ENCODE data around the gene CLASP2.
"Not testable (repeated sequence)": the region's sequence is repeated elsewhere in the genome, so short reads cannot be mapped to it uniquely, and the experiment has no call there.

Gene CLASP2

DNA sequence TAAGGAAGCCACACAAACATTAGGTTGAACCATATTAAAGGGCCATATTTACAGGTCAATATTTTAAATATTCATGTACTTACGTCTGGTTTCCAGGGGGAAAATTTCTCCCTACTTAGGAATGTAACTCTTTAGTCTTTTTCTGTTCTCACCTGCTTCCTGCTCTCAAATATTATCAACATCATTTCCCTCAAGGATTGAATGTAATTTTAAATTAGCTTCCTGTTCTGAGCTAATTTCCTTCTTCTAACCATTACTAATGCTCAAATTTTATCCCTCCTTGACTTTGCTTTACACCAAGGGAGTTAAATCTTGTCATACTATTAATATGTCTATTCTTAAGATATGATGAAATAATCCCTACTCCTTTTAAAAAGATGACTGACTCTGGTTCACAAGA lies 174.5 kb downstream of the CLASP2 start:
- no peak for DNase-seq (ENCODE audit: low spot score)

DNA sequence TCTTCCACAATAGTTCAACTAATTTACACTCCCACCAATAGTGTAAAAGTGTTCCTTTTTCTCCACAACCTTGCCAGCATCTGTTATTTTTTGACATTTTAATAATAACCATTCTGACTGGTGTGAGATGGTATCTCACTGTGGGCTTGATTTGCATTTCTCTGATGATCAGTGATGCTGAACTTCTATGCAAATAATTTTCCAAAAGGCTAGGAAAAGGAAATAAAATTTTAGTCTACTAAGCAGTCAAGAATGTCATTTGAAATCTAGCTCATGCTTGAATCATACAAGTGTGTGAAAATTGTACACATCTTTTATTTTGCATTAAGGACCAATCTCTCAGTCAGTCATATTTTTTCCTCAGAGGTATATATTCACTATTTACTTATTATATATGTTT lies 176.1 kb downstream of the CLASP2 start:
- no peak for DNase-seq (ENCODE audit: low spot score)

DNA sequence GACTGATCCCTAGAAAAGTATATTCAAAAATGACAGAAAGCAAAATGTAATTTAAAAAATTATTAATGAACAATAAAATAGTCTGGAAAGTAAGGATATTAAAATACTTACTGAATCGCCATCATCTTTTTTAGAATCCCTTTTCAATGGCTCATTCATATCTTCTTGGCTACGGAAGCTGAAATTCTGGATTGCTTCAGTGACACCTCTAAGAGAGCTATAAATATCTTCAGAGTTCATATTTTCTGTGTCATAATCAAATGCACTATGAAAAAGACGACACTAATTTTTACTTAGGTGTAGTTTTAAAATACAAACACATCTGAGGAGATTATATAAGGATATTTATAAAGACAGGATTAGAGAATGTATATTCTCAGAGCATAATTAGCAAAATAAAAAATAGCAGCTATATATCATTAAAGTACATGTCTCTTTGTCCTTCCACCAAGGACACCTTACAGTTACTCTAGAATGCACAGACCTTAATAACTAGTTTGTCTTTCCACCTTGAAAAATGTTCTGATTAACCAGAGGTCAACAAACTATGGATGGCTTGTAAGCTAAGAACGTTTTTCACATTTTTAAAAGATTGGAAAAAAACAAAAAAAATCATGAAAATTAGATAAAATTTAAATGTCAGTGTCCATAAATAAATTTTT lies 179.2 kb downstream of the CLASP2 start:
- no peak for DNase-seq (ENCODE audit: low spot score)

DNA sequence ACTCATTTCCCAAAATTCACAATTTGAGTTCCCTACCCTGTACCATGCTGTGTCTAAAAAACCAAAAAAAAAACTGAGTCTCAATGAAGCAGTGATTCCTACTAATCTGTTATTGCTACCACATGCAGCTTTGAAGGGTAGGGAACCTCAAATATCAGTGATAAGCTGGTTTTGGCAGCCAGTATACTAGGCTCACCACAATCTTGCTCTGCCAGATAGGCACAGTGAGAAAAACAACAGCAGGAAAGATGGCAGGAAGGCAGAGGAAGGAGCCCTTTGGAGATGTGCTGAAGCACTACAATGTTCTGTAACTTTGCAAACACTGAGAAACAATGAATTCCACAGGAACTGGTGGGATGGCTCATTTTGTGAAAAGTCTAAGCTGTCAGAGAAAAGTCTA lies 180.9 kb downstream of the CLASP2 start:
- no peak for DNase-seq (ENCODE audit: low spot score)

- DNase-seq (ENCODE audit: low spot score), result no peak
These were observed 191.3 kb downstream of the CLASP2 start for GRCh38 chr3:33526787-33527186.

DNA sequence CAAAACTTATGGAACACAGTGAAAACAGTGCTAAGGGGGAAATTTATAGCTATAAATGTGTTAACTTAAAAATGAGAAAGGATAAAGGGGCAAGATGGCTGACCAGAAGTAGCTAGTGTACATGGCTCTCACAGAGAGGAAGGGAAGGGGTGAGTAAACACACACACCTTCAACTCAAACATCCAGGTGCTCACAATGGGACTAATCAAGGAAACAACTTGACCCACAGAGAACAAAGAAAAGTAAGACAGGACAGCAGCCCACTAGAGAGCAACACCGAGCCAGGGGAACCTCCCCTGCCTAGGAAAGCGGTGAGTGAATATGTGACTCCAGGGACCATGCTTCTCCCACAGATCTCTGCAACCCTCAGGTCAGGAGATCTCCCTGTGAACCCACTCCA lies 192.8 kb downstream of the CLASP2 start:
- DNase-seq (ENCODE audit: low spot score), result no peak

- no peak for DNase-seq (ENCODE audit: low spot score)
These were observed 194.9 kb downstream of the CLASP2 start for GRCh38 chr3:33523093-33523667.

- no peak for DNase-seq (ENCODE audit: low spot score)
These were observed 196.3 kb downstream of the CLASP2 start for GRCh38 chr3:33521736-33522135.

DNA sequence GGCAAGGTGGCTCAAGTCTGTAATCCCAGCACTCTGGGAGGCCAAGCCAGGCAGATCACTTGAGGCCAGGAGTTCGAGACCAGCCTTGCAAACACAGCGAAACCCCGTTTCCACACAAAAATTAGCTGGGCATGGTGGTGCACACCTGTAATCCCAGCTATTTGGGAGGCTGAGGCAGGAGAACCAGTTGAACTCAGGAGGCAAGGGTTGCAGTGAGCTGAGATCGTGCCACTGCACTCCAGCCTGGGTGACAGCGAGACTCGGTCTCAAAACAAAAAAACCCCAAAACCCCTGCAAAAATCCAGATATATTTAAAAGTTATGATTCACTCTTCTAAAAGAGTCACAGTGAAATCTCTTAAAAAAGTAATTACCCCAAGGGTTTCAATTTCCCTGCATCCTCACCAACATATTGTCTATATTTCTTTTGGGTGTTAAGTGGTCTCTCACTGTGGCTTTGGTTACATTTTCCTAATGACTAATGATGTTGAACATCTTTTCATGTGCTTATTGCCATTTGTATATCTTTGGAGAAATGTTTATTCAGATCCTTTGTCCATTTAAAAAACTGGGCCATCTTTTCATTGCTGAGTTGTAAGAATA lies 204.7 kb downstream of the CLASP2 start:
- DNase-seq (ENCODE audit: low spot score), result no peak

- no peak for DNase-seq (ENCODE audit: low spot score)
These were observed 213.0 kb downstream of the CLASP2 start for GRCh38 chr3:33505027-33505426.

GRCh38 chr3:33496449-33496848 lies 221.6 kb downstream of the CLASP2 start:
- no peak for DNase-seq (ENCODE audit: low spot score)

DNA sequence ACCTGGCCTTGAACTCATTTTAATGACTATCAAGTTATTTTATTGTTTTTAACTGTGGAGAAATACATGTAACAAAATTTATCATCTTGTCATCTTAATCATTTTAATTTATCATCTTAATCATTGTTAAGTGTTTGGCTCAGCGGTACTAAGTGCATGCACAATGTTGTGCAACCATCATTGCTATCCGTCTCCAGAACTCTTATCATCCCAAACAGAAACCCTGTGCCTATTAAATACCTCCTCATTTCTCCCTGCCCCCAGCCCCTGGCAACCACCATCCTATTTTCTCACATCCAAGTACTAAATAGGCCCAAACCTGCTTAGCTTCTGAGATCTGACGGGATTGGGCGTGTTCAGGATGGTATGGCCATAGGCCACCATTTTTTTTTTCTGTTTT lies 226.3 kb downstream of the CLASP2 start:
- no peak for DNase-seq (ENCODE audit: low spot score)

- no peak for DNase-seq (ENCODE audit: low spot score)
These were observed 227.3 kb downstream of the CLASP2 start for GRCh38 chr3:33490641-33491241.

GRCh38 chr3:33488683-33489082 lies 229.4 kb downstream of the CLASP2 start:
- no peak for DNase-seq (ENCODE audit: low spot score)

DNA sequence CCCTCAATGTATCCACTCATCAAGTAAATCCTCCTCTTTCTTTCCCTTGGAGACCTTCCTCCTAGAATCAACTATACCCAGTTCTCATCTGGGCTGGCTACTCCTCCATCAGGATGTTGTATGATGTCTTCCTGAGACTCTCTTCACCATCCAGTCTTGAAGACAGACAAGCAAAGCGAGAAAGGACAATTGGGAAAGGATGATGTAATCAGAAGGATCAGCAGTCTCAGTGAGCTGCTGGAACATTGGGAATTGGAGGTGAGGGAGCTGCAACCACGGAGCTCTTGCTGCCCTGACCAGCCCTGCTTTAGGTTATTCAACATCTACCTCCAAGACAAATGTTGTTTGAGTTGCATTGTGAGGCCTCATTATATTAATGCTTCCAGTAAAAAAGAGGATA lies 229.8 kb downstream of the CLASP2 start:
- no peak for DNase-seq (ENCODE audit: low spot score)

- DNase-seq (ENCODE audit: low spot score), result no peak
These were observed 235.9 kb downstream of the CLASP2 start for GRCh38 chr3:33482111-33482521.

DNA sequence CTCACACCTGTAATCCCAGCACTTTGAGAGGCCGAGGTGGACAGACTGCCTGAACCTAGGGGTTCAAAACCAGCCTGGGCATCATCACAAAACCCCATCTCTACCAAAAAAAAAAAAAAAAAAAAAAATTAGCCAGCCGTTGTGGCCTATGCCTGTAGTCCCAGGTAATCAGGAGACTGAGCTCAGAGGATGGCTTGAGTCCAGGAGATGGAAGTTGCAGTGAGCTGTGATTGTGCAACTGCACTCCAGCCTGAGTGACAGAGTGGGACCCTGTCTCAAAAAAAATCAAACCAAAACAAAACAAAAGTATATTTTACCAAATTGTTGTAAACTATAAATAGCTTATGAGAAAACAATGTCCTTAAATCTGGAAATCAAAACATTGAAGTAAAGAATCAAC lies 243.2 kb downstream of the CLASP2 start:
- DNase-seq (ENCODE audit: low spot score), result no peak

DNA sequence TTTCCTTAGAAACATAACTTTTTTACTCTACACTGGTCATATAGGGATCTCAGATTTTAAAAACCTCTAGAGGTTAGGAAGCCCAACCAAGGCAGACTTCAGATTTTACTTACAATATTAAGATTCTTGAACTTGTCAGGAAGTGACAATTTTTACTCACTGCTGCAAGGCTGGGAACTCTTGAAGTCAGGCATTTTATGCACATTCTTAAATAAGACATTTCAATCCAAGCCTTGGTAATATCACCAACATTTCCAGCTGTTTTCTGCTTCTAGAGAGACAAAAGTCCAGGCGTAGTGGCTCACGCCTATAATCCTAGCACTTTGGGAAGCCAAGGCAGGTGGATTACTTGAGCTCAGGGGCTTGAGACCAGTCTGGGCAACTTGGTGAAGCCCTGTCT lies 244.2 kb downstream of the CLASP2 start:
- no peak for DNase-seq (ENCODE audit: low spot score)

DNA sequence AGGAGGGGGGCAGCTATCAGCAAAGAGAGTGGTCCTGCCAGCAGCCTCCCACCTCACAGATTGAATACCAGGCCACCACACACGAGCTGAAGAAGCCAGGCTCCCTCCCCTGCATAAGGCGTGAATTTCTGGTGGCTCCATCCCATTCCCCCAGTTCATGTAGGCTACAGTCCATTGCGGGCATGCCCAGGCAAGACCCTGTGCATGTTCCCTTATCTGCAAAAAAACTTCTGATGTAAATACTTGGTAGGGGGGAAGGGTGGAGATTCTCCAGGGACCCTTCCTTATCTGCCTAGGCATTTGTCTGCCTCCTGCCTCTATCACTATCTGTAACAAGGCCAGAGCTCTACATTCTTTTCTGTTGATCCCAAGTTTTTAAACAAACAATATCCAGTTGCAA lies 250.3 kb downstream of the CLASP2 start:
- no peak for DNase-seq (ENCODE audit: low spot score)

GRCh38 chr3:33461097-33461496 lies 257.0 kb downstream of the CLASP2 start:
- no peak for DNase-seq (ENCODE audit: low spot score)

DNA sequence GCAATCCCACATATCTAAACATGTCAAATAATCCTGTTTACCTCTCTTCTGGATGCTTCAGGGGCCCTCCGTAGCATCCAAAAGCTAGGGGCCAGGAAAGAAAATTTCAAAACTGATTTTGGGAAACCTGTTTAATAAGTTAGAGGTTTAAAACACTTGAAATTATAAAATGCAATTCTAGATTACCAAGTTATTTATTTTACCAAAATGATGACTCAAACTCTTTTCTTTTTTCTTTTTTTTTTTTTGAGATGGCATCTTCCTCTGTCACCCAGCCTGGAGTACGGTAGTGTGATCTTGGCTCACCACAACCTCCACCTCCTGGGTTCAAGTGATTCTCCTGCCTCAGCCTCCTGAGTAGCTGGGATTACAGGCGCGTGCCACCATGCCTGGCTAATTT lies 258.5 kb downstream of the CLASP2 start:
- DNase-seq (ENCODE audit: low spot score), result not testable (repeated sequence)

- DNase-seq (ENCODE audit: low spot score), result no peak
These were observed 259.6 kb downstream of the CLASP2 start for GRCh38 chr3:33458446-33458845.

DNA sequence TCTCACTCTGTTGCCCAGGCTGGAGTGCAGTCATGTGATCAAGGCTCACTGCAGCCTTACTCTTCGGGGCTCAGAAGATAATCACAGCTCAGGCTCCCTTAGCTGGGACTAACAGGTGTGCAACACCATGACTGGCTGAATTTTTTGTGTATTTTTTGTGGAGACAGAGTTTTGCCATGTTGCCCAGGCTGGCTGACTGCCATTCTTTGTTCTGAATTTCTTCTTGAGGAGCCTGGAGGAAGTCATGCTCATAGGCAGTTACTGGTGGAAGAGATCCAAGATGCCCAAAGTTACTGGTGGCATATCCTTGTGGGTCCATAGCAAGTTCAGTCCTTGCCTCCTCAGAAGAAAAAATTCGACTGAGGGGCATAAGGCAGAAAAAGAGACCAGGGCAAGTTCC lies 261.3 kb downstream of the CLASP2 start:
- DNase-seq (ENCODE audit: low spot score), result no peak
